ENCODE results near the gene EPB41L4A. TPM values are rescaled to one million over a fixed set of nuclear protein-coding genes. Genes with fewer than 3 reads are reported as not detected.
"Not testable (repeated sequence)": the region's sequence is repeated elsewhere in the genome, so short reads cannot be mapped to it uniquely, and the experiment has no call there.

EPB41L4A gene
- total RNA-seq (10 to 100 TPM; 42.5 to 67.5 TPM), polyA plus RNA-seq (ENCODE audit: insufficient read length in 2 of 2) (10 to 100 TPM; 23.4 to 38.2 TPM)
- long read RNA-seq, donor 1, full-length matches to known transcripts = 1 of 1 reads
- long read RNA-seq, donor 1, partial matches to known transcripts = 0 of 1 reads
- long read RNA-seq, donor 1, other reads (novel, unspliced or antisense) = 0 of 1 reads
- long read RNA-seq, donor 2, partial matches to known transcripts = 87 of 87 reads
- long read RNA-seq, donor 2, other reads (novel, unspliced or antisense) = 0 of 87 reads
- long read RNA-seq, donor 3 = 0 reads
- long read RNA-seq, donor 4, partial matches to known transcripts = 859 of 882 reads
- long read RNA-seq, donor 4, other reads (novel, unspliced or antisense) = 23 of 882 reads

- Histone ChIP-seq H3K36me3 (ENCODE audit: control insufficient read depth, insufficient read depth, low read length) (no peaks in the 10 kb centered on the region), H3K4me1 (ENCODE audit: control insufficient read depth, insufficient read depth, low read length) (peaks cover 8% of the 10 kb centered on the region), H3K27ac (ENCODE audit: low read depth, low read length) (peak within 1 kb of the TSS; percentile 79), H3K9me3 (ENCODE audit: control insufficient read depth, insufficient read depth, low read length) (no peaks in the 10 kb centered on the region), H3K27me3 (ENCODE audit: control insufficient read depth, insufficient read depth, low read length) (no peaks in the 10 kb centered on the region), H3K4me3 (ENCODE audit: low read depth, low read length) (peak within 1 kb of the TSS; percentile 92)
- DNase-seq (ENCODE audit: low read depth in 4 of 6, low spot score in 6 of 6) = peak; percentile 15 to 81 (median 26)
- under 1% methylated on average over 103 of the region's 103 CpGs for WGBS (ENCODE audit: insufficient coverage)
Measured at GRCh38 chr5:112419164-112419985, at the start of gene EPB41L4A. TSS of gene EPB41L4A (minus strand) at chr5:112419277. CDS start at chr5:112419039, 238 bp downstream.

- Histone ChIP-seq H3K4me1 (ENCODE audit: control insufficient read depth, insufficient read depth, low read length) (no peaks in the 10 kb centered on the region), H3K36me3 (ENCODE audit: control insufficient read depth, insufficient read depth, low read length) (no peaks in the 10 kb centered on the region), H3K4me3 (ENCODE audit: low read depth, low read length) (no peak overlapping the region), H3K9me3 (ENCODE audit: control insufficient read depth, insufficient read depth, low read length) (no peaks in the 10 kb centered on the region), H3K27ac (ENCODE audit: low read depth, low read length) (no peak overlapping the region), H3K27me3 (ENCODE audit: control insufficient read depth, insufficient read depth, low read length) (no peaks in the 10 kb centered on the region)
- DNase-seq (ENCODE audit: low read depth in 4 of 6, low spot score in 6 of 6) = peak in 1 of 6 donors; percentile 54
- no CpG with 5 or more reads among the region's 1 CpG for WGBS (ENCODE audit: insufficient coverage)
Measured at GRCh38 chr5:112467485-112467884, 48.4 kb upstream of the EPB41L4A start.

GRCh38 chr5:112466261-112466660 is 47.2 kb upstream of the EPB41L4A start:
- not testable (repeated sequence) for DNase-seq (ENCODE audit: low read depth in 4 of 6, low spot score in 6 of 6); H3K36me3 ChIP-seq (ENCODE audit: control insufficient read depth, insufficient read depth, low read length); H3K9me3 ChIP-seq (ENCODE audit: control insufficient read depth, insufficient read depth, low read length); H3K27me3 ChIP-seq (ENCODE audit: control insufficient read depth, insufficient read depth, low read length); H3K27ac ChIP-seq (ENCODE audit: low read depth, low read length); H3K4me1 ChIP-seq (ENCODE audit: control insufficient read depth, insufficient read depth, low read length); H3K4me3 ChIP-seq (ENCODE audit: low read depth, low read length)
- 96% methylated on average over 8 of the region's 10 CpGs for WGBS (ENCODE audit: insufficient coverage)

- H3K4me3 ChIP-seq (ENCODE audit: low read depth, low read length); H3K9me3 ChIP-seq (ENCODE audit: control insufficient read depth, insufficient read depth, low read length); DNase-seq (ENCODE audit: low read depth in 4 of 6, low spot score in 6 of 6); H3K4me1 ChIP-seq (ENCODE audit: control insufficient read depth, insufficient read depth, low read length); H3K27ac ChIP-seq (ENCODE audit: low read depth, low read length); H3K27me3 ChIP-seq (ENCODE audit: control insufficient read depth, insufficient read depth, low read length); H3K36me3 ChIP-seq (ENCODE audit: control insufficient read depth, insufficient read depth, low read length): not testable (repeated sequence)
- 91% methylated on average over 8 of the region's 10 CpGs for whole genome bisulfite sequencing (ENCODE audit: insufficient coverage)
Measured at GRCh38 chr5:112447187-112447760, 28.2 kb upstream of the EPB41L4A start.

- Histone ChIP-seq H3K27ac (ENCODE audit: low read depth, low read length) (no peak overlapping the region), H3K4me3 (ENCODE audit: low read depth, low read length) (no peak overlapping the region), H3K36me3 (ENCODE audit: control insufficient read depth, insufficient read depth, low read length) (no peaks in the 10 kb centered on the region), H3K27me3 (ENCODE audit: control insufficient read depth, insufficient read depth, low read length) (no peaks in the 10 kb centered on the region), H3K4me1 (ENCODE audit: control insufficient read depth, insufficient read depth, low read length) (no peaks in the 10 kb centered on the region), H3K9me3 (ENCODE audit: control insufficient read depth, insufficient read depth, low read length) (no peaks in the 10 kb centered on the region)
- WGBS (ENCODE audit: insufficient coverage) = 89% methylated on average over 3 of the region's 6 CpGs
- no peak for DNase-seq (ENCODE audit: low read depth in 4 of 6, low spot score in 6 of 6)
Measured at GRCh38 chr5:112445626-112446350, 26.7 kb upstream of the EPB41L4A start.

GRCh38 chr5:112443932-112444331 is 24.9 kb upstream of the EPB41L4A start:
- not testable (repeated sequence) for H3K27ac ChIP-seq (ENCODE audit: low read depth, low read length); H3K27me3 ChIP-seq (ENCODE audit: control insufficient read depth, insufficient read depth, low read length); H3K9me3 ChIP-seq (ENCODE audit: control insufficient read depth, insufficient read depth, low read length); H3K4me3 ChIP-seq (ENCODE audit: low read depth, low read length); H3K36me3 ChIP-seq (ENCODE audit: control insufficient read depth, insufficient read depth, low read length); H3K4me1 ChIP-seq (ENCODE audit: control insufficient read depth, insufficient read depth, low read length); DNase-seq (ENCODE audit: low read depth in 4 of 6, low spot score in 6 of 6)
- 99% methylated on average over 7 of the region's 12 CpGs for WGBS (ENCODE audit: insufficient coverage)

GRCh38 chr5:112440031-112440430 is 21.0 kb upstream of the EPB41L4A start:
- no peak overlapping the region for H3K27ac ChIP-seq (ENCODE audit: low read depth, low read length)
- no peaks in the 10 kb centered on the region for H3K36me3 ChIP-seq (ENCODE audit: control insufficient read depth, insufficient read depth, low read length)
- no peak overlapping the region for H3K4me3 ChIP-seq (ENCODE audit: low read depth, low read length)
- 80% methylated on average over 1 of the region's 2 CpGs for WGBS (ENCODE audit: insufficient coverage)
- no peaks in the 10 kb centered on the region for H3K4me1 ChIP-seq (ENCODE audit: control insufficient read depth, insufficient read depth, low read length)
- H3K9me3 ChIP-seq (ENCODE audit: control insufficient read depth, insufficient read depth, low read length) = no peaks in the 10 kb centered on the region
- H3K27me3 ChIP-seq (ENCODE audit: control insufficient read depth, insufficient read depth, low read length) = no peaks in the 10 kb centered on the region
- DNase-seq (ENCODE audit: low read depth in 4 of 6, low spot score in 6 of 6) = no peak

GRCh38 chr5:112436144-112436543 is 17.1 kb upstream of the EPB41L4A start:
- no peaks in the 10 kb centered on the region for H3K4me1 ChIP-seq (ENCODE audit: control insufficient read depth, insufficient read depth, low read length)
- no peak for DNase-seq (ENCODE audit: low read depth in 4 of 6, low spot score in 6 of 6)
- H3K9me3 ChIP-seq (ENCODE audit: control insufficient read depth, insufficient read depth, low read length) = no peaks in the 10 kb centered on the region
- H3K36me3 ChIP-seq (ENCODE audit: control insufficient read depth, insufficient read depth, low read length) = no peaks in the 10 kb centered on the region
- no peaks in the 10 kb centered on the region for H3K27me3 ChIP-seq (ENCODE audit: control insufficient read depth, insufficient read depth, low read length)
- H3K4me3 ChIP-seq (ENCODE audit: low read depth, low read length) = no peak overlapping the region
- H3K27ac ChIP-seq (ENCODE audit: low read depth, low read length) = no peak overlapping the region
- 91% methylated on average over 2 of the region's 2 CpGs for WGBS (ENCODE audit: insufficient coverage)

- WGBS (ENCODE audit: insufficient coverage) = 56% methylated on average over 1 of the region's 1 CpG
Measured at GRCh38 chr5:112434641-112435040, 15.6 kb upstream of the EPB41L4A start.

More at GRCh38 chr5:112434641-112435040, 15.6 kb upstream of the EPB41L4A start:
- Histone ChIP-seq H3K4me1 (ENCODE audit: control insufficient read depth, insufficient read depth, low read length) (no peaks in the 10 kb centered on the region), H3K27ac (ENCODE audit: low read depth, low read length) (no peak overlapping the region), H3K4me3 (ENCODE audit: low read depth, low read length) (no peak overlapping the region), H3K9me3 (ENCODE audit: control insufficient read depth, insufficient read depth, low read length) (no peaks in the 10 kb centered on the region), H3K27me3 (ENCODE audit: control insufficient read depth, insufficient read depth, low read length) (no peaks in the 10 kb centered on the region), H3K36me3 (ENCODE audit: control insufficient read depth, insufficient read depth, low read length) (no peaks in the 10 kb centered on the region)
- peak in 1 of 6 donors; percentile 11 for DNase-seq (ENCODE audit: low read depth in 4 of 6, low spot score in 6 of 6)
